Endodermal cell (in vitro differentiated cells): ENCODE data around the gene RIPPLY1. TPM values are rescaled to one million over a fixed set of nuclear protein-coding genes. Genes with fewer than 3 reads are reported as not detected.

Source experiments
- DNase-seq: peaks from one replicate; pipeline ENCODE4 v3.0.0-alpha.2; 2017
- H3K27ac ChIP-seq: 2 replicates; pipeline ENCODE4 v1.5.1; 2013; ENCODE audit warnings: mild to moderate bottlenecking, low read depth, low read length, moderate library complexity
- H3K27me3 ChIP-seq: 2 replicates; pipeline ENCODE4 v1.6.1; 2013; ENCODE audit warnings: mild to moderate bottlenecking, low read length, moderate library complexity; ENCODE audit not compliant: insufficient read depth, control insufficient read depth, poor library complexity, severe bottlenecking
- H3K36me3 ChIP-seq: 2 replicates; pipeline ENCODE4 v1.7.0; 2013; ENCODE audit warnings: mild to moderate bottlenecking, low read length, moderate library complexity; ENCODE audit not compliant: control insufficient read depth, insufficient read depth
- H3K4me1 ChIP-seq: one replicate; pipeline ENCODE4 v1.7.0; 2013; ENCODE audit warnings: low read length; ENCODE audit not compliant: control insufficient read depth, insufficient read depth
- H3K4me3 ChIP-seq: 2 replicates; pipeline ENCODE4 v1.5.1; 2013; ENCODE audit warnings: mild to moderate bottlenecking, low read length, moderate library complexity
- H3K9ac ChIP-seq: 2 replicates; pipeline ENCODE4 v1.6.1; 2013; ENCODE audit warnings: mild to moderate bottlenecking, low read length, moderate library complexity; ENCODE audit not compliant: poor library complexity, severe bottlenecking; ENCODE audit errors: extremely low read depth
- H3K9me3 ChIP-seq: 2 replicates; pipeline ENCODE4 v1.6.1; 2013; ENCODE audit warnings: mild to moderate bottlenecking, low read length, moderate library complexity; ENCODE audit not compliant: control insufficient read depth
- H3K27ac Mint-ChIP-seq: 2 replicates; pipeline ENCODE4 v1.8.0; 2020; ENCODE audit warnings: mixed read lengths
- H3K27me3 Mint-ChIP-seq: 2 replicates; pipeline ENCODE4 v1.8.0; 2021; ENCODE audit warnings: mild to moderate bottlenecking, mixed read lengths; ENCODE audit not compliant: insufficient read depth
- H3K36me3 Mint-ChIP-seq: 2 replicates; pipeline ENCODE4 v1.8.0; 2020; ENCODE audit warnings: low read depth, mixed read lengths
- H3K4me1 Mint-ChIP-seq: 2 replicates; pipeline ENCODE4 v1.8.0; 2020; ENCODE audit warnings: mixed read lengths
- H3K4me3 Mint-ChIP-seq: 2 replicates; pipeline ENCODE4 v1.8.0; 2020; ENCODE audit warnings: mild to moderate bottlenecking, moderate library complexity, mixed read lengths
- H3K9me3 Mint-ChIP-seq: 2 replicates; pipeline ENCODE4 v1.8.0; 2020; ENCODE audit warnings: mild to moderate bottlenecking, mixed read lengths
- WGBS, 2 experiments: methylation state at CpG; one replicate each; pipeline versions ENCODE4 v1.1.5 to v1.1.7; 2013; ENCODE audit warnings: missing lambda C conversion rate in 2 of 2, mixed read lengths in 1 of 2; ENCODE audit not compliant: insufficient coverage in 1 of 2, insufficient read length in 1 of 2; 5-methylcytosine and 5-hydroxymethylcytosine counted together
- total RNA-seq, 2 donors: library from RNA; stranded (reverse); fragmentation: NEBNext Ultra II Directional in 1 of 2; extraction: Animal tissue kit (Norgen Biotek cat#: 25700) in 1 of 2; gene quantifications; 2 replicates in 1 of 2; 3 replicates in 1 of 2; pipeline ENCODE4 v1.2.1, GENCODE V29; 2021
- TF ChIP-seq, protein P1 (sequence below): fragments of 200-600 bp; sonication (generic); conservative IDR thresholded peaks from 2 replicates; pipeline ENCODE4 v1.5.0; 2021; ENCODE audit warnings: antibody characterized with exemption, mild to moderate bottlenecking

RIPPLY1 gene
- total RNA-seq, 2 donors from 2014 or later = not detected

DNA sequence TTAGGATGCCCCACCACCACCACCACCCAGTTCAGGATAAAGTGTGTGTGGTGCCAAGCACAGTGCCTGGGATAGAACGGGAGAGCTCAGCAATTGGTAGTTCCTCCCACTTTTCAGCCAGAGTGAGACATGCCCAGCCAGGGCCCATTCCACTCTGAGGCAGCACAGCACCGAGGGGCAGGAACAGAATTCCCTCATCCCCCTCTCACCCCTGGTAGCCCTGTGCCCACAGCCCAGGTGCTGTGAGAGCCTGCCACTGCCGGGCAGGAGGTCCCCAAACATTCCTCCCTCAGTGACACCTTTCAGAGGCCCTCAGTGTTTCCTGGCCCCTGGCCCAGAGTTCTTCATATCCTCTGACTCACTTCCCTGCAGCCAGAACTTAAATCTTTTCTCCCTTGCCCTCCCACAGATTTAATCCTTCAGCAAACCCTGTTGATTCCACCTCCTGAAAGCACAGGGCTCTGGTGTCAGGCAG, 8.1 kb downstream of the RIPPLY1 start:
- no peak overlapping the region for H3K27ac Mint-ChIP-seq
- TF ChIP-seq, protein P1, sequence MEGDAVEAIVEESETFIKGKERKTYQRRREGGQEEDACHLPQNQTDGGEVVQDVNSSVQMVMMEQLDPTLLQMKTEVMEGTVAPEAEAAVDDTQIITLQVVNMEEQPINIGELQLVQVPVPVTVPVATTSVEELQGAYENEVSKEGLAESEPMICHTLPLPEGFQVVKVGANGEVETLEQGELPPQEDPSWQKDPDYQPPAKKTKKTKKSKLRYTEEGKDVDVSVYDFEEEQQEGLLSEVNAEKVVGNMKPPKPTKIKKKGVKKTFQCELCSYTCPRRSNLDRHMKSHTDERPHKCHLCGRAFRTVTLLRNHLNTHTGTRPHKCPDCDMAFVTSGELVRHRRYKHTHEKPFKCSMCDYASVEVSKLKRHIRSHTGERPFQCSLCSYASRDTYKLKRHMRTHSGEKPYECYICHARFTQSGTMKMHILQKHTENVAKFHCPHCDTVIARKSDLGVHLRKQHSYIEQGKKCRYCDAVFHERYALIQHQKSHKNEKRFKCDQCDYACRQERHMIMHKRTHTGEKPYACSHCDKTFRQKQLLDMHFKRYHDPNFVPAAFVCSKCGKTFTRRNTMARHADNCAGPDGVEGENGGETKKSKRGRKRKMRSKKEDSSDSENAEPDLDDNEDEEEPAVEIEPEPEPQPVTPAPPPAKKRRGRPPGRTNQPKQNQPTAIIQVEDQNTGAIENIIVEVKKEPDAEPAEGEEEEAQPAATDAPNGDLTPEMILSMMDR = no peak
- Histone ChIP-seq H3K4me3 (no peak overlapping the region), H3K27ac (no peak overlapping the region), H3K9me3 (no peaks in the 10 kb centered on the region), H3K36me3 (no peaks in the 10 kb centered on the region), H3K27me3 (no peaks in the 10 kb centered on the region), H3K4me1 (no peaks in the 10 kb centered on the region), H3K9ac (no peak overlapping the region)
- DNase-seq = no peak
- no peaks in the 10 kb centered on the region for H3K36me3 Mint-ChIP-seq
- no peak overlapping the region for H3K4me3 Mint-ChIP-seq
- WGBS, 2 experiments = 86% methylated on average over 3 of the region's 3 CpGs; no CpG with 5 or more reads in 1 of the 2 experiments
- peaks cover 5% of the 10 kb centered on the region for H3K4me1 Mint-ChIP-seq
- peaks cover 36% of the 10 kb centered on the region for H3K9me3 Mint-ChIP-seq
- H3K27me3 Mint-ChIP-seq = peaks cover 10% of the 10 kb centered on the region

DNA sequence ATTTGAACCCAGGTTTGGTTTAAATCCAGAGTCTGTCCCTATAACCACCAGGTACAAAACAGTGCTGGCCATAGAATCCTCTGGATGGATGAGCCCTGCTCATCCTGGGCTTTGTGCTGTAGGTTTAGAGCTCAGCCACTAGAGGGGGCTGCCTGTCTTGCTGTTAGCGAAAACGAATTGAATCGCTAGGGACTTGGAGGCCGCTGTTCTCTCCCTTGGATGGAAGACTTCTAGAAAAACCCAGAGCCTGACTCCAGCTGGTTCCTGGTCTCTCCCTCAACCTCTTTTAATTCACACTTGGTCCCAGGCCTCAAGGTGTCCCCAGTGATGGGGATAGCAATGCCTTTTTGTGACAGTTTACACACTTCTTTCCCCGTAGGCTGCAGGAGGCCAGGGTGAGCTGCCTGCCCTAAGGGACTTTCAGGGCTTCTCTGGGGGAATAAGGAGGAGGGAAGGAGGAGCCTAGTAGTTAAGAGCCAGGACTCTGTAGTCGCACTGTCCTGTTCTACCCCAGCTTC, 8.7 kb downstream of the RIPPLY1 start:
- H3K27me3 ChIP-seq = no peaks in the 10 kb centered on the region
- H3K9ac ChIP-seq = no peak overlapping the region
- Mint-ChIP-seq H3K27ac (no peak overlapping the region), H3K36me3 (no peaks in the 10 kb centered on the region), H3K9me3 (peaks cover 32% of the 10 kb centered on the region), H3K4me1 (peaks cover 5% of the 10 kb centered on the region), H3K27me3 (peaks cover 5% of the 10 kb centered on the region), H3K4me3 (no peak overlapping the region)
- no peak overlapping the region for H3K4me3 ChIP-seq
- H3K27ac ChIP-seq = no peak overlapping the region
- H3K4me1 ChIP-seq = no peaks in the 10 kb centered on the region
- TF ChIP-seq, protein P1 = peak; percentile 87
- WGBS, 2 experiments = 25% methylated on average over 6 of the region's 6 CpGs; no CpG with 5 or more reads in 1 of the 2 experiments
- no peaks in the 10 kb centered on the region for H3K9me3 ChIP-seq
- H3K36me3 ChIP-seq = no peaks in the 10 kb centered on the region
- peak; percentile 88 for DNase-seq

DNA sequence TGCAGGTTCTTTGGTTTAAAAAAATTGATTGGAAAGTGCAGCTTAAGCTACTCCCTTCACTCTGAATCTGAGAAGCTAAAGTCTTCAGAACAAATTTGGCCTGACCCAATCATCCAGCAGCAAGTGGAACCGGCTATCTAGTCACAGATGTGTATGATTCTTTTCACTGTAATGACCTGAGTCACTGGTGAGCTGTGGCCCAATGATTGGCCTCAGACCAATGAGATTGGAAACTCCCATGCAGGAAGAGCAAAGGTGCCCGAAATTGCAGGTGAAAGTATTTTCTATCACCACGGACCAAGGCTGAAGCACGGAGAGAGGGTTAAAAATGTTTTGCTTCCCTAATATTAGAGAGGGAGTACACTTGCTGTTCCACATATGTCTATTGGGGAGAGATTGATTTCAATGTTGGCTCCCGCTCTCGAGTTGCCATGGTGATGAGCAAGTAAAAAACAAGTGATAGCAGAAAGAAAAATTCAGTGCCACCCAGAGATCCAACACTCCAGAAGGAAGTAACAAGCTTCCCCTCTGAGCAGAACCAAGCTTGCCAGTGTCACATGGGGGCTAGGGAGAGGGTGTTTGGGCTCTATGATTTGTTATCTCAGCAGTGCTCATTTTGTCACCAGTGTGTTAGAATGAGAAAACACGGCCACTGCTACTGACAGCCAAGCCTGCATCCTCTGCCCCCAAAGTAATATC, 11.2 kb downstream of the RIPPLY1 start:
- no peaks in the 10 kb centered on the region for H3K36me3 Mint-ChIP-seq

More for the DNA sequence above, 11.2 kb downstream of the RIPPLY1 start:
- no peak overlapping the region for H3K4me3 ChIP-seq
- H3K27ac ChIP-seq = no peak overlapping the region
- no peak for DNase-seq
- TF ChIP-seq, protein P1 = no peak
- no peaks in the 10 kb centered on the region for H3K4me1 ChIP-seq
- 87% methylated on average over 7 of the region's 7 CpGs; no CpG with 5 or more reads in 1 of the 2 experiments for WGBS, 2 experiments
- Mint-ChIP-seq H3K4me1 (no peaks in the 10 kb centered on the region), H3K9me3 (peaks cover 44% of the 10 kb centered on the region), H3K4me3 (no peak overlapping the region), H3K27me3 (peaks cover 5% of the 10 kb centered on the region), H3K27ac (no peak overlapping the region)
- no peaks in the 10 kb centered on the region for H3K27me3 ChIP-seq
- no peak overlapping the region for H3K9ac ChIP-seq
- no peaks in the 10 kb centered on the region for H3K36me3 ChIP-seq
- no peaks in the 10 kb centered on the region for H3K9me3 ChIP-seq
